Measurements from ENCODE around the gene NOTCH1. TPM values are rescaled to one million over a fixed set of nuclear protein-coding genes. Genes with fewer than 3 reads are reported as not detected.

The NOTCH1 gene
- total RNA-seq, 1 donor from 2014 or later: 39.7 TPM

- TF ChIP-seq CTCF (conservative IDR thresholded peaks at IDR 0.05; ENCODE audit: low read depth, low read length): no peak
- no peak for DNase-seq (ENCODE audit: low read depth)
Observed at GRCh38 chr9:136588663-136589464, 43.0 kb upstream of the NOTCH1 start.

GRCh38 chr9:136587944-136588662, 42.3 kb upstream of the NOTCH1 start:
- TF ChIP-seq CTCF (conservative IDR thresholded peaks at IDR 0.05; ENCODE audit: low read depth, low read length): no peak
- no peak for DNase-seq (ENCODE audit: low read depth)
- H3K4me3 ChIP-seq (ENCODE audit: low read depth, low read length): no peak overlapping the region

More at GRCh38 chr9:136588663-136589464, 43.0 kb upstream of the NOTCH1 start:
- no peak overlapping the region for H3K4me3 ChIP-seq (ENCODE audit: low read depth, low read length)

GRCh38 chr9:136587145-136587943, 41.5 kb upstream of the NOTCH1 start:
- TF ChIP-seq CTCF (conservative IDR thresholded peaks at IDR 0.05; ENCODE audit: low read depth, low read length): no peak
- no peak for DNase-seq (ENCODE audit: low read depth)
- H3K4me3 ChIP-seq (ENCODE audit: low read depth, low read length): no peak overlapping the region

- TF ChIP-seq CTCF (conservative IDR thresholded peaks at IDR 0.05; ENCODE audit: low read depth, low read length): no peak
- no peak for DNase-seq (ENCODE audit: low read depth)
- no peak overlapping the region for H3K4me3 ChIP-seq (ENCODE audit: low read depth, low read length)
Observed at GRCh38 chr9:136586391-136586953, 40.6 kb upstream of the NOTCH1 start.

- H3K4me3 ChIP-seq (ENCODE audit: low read depth, low read length): no peak overlapping the region
- no peak for DNase-seq (ENCODE audit: low read depth)
- TF ChIP-seq CTCF (conservative IDR thresholded peaks at IDR 0.05; ENCODE audit: low read depth, low read length): no peak
Observed at GRCh38 chr9:136585531-136586120, 39.8 kb upstream of the NOTCH1 start.

- TF ChIP-seq CTCF (conservative IDR thresholded peaks at IDR 0.05; ENCODE audit: low read depth, low read length): no peak
- DNase-seq (ENCODE audit: low read depth): no peak
- no peak overlapping the region for H3K4me3 ChIP-seq (ENCODE audit: low read depth, low read length)
Observed at GRCh38 chr9:136584934-136585333, 39.1 kb upstream of the NOTCH1 start.
